Trophoblast cell (in vitro differentiated cells and primary cell): ENCODE data around the gene LAMB4.
A peak's percentile ranks its signal among the peaks of the same experiment; 100 is the strongest.

Experiments used
- DNase-seq, 2 donors: peaks; one replicate each; pipeline ENCODE4 v3.0.0-alpha.2; 2016
- H2AFZ ChIP-seq: 2 replicates; pipeline ENCODE4 v1.6.1; 2013; ENCODE audit warnings: low read length, moderate library complexity, mild to moderate bottlenecking; ENCODE audit not compliant: insufficient read depth, poor library complexity
- H2AK5ac ChIP-seq: 2 replicates; pipeline ENCODE4 v1.6.1; 2013; ENCODE audit warnings: mild to moderate bottlenecking, low read length
- H2BK120ac ChIP-seq: 2 replicates; pipeline ENCODE4 v1.6.1; 2013; ENCODE audit warnings: low read length, mild to moderate bottlenecking, moderate library complexity; ENCODE audit not compliant: insufficient read depth, poor library complexity
- H2BK12ac ChIP-seq: 2 replicates; pipeline ENCODE4 v1.6.1; 2013; ENCODE audit warnings: mild to moderate bottlenecking, low read length, moderate library complexity
- H2BK5ac ChIP-seq: 2 replicates; pipeline ENCODE4 v1.6.1; 2013; ENCODE audit warnings: low read length, low read depth, moderate library complexity, mild to moderate bottlenecking; ENCODE audit not compliant: poor library complexity
- H3K14ac ChIP-seq: 2 replicates; pipeline ENCODE4 v1.6.1; 2013; ENCODE audit warnings: mild to moderate bottlenecking, low read length
- H3K18ac ChIP-seq: 2 replicates; pipeline ENCODE4 v1.6.1; 2013; ENCODE audit warnings: mild to moderate bottlenecking, low read length
- H3K23ac ChIP-seq: 2 replicates; pipeline ENCODE4 v1.6.1; 2013; ENCODE audit warnings: low read length
- H3K27ac ChIP-seq: 2 replicates; pipeline ENCODE4 v1.5.1; 2013; ENCODE audit warnings: low read depth, mild to moderate bottlenecking, inconsistent platforms, low read length, moderate library complexity
- H3K27me3 ChIP-seq: 2 replicates; pipeline ENCODE4 v1.6.1; 2013; ENCODE audit warnings: inconsistent platforms, mild to moderate bottlenecking, low read length, moderate library complexity; ENCODE audit not compliant: insufficient read depth
- H3K36me3 ChIP-seq, 2 experiments: 1 replicate in 1 of 2; 2 replicates in 1 of 2; pipeline ENCODE4 v1.6.1; 2013; ENCODE audit warnings: low read length in 2 of 2, mild to moderate bottlenecking in 2 of 2, moderate library complexity in 1 of 2; ENCODE audit not compliant: insufficient read depth in 2 of 2, control insufficient read depth in 1 of 2
- H3K4ac ChIP-seq: 2 replicates; pipeline ENCODE4 v1.6.1; 2013; ENCODE audit warnings: low read depth, mild to moderate bottlenecking, low read length, moderate library complexity
- H3K4me1 ChIP-seq, 2 experiments: 1 replicate in 1 of 2; 2 replicates in 1 of 2; pipeline ENCODE4 v1.6.1; 2013; ENCODE audit warnings: low read length in 2 of 2, mild to moderate bottlenecking in 2 of 2, moderate library complexity in 1 of 2; ENCODE audit not compliant: insufficient read depth in 2 of 2, control insufficient read depth in 1 of 2
- H3K4me2 ChIP-seq: 2 replicates; pipeline ENCODE4 v1.6.1; 2013; ENCODE audit warnings: inconsistent platforms, mild to moderate bottlenecking, low read length, moderate library complexity
- H3K4me3 ChIP-seq: 2 replicates; pipeline ENCODE4 v1.5.1; 2013; ENCODE audit warnings: mild to moderate bottlenecking, low read depth, low read length, inconsistent platforms
- H3K79me1 ChIP-seq: one replicate; pipeline ENCODE4 v1.6.1; 2013; ENCODE audit warnings: low read length
- H3K79me2 ChIP-seq: 2 replicates; pipeline ENCODE4 v1.6.1; 2013; ENCODE audit warnings: low read length, mild to moderate bottlenecking; ENCODE audit not compliant: control insufficient read depth, insufficient read depth, poor library complexity
- H3K9ac ChIP-seq: 2 replicates; pipeline ENCODE4 v1.6.1; 2013; ENCODE audit warnings: mild to moderate bottlenecking, low read length
- H3K9me3 ChIP-seq: 2 replicates; pipeline ENCODE4 v1.6.1; 2013; ENCODE audit warnings: low read depth, mild to moderate bottlenecking, control low read depth, inconsistent platforms, low read length; ENCODE audit not compliant: insufficient read depth
- H4K12ac ChIP-seq: 2 replicates; pipeline ENCODE4 v1.6.1; 2013; ENCODE audit warnings: low read depth, mild to moderate bottlenecking, low read length, moderate library complexity
- H4K8ac ChIP-seq: 2 replicates; pipeline ENCODE4 v1.6.1; 2013; ENCODE audit warnings: low read depth, mild to moderate bottlenecking, low read length, moderate library complexity
- H4K91ac ChIP-seq: one replicate; pipeline ENCODE4 v1.6.1; 2013; ENCODE audit warnings: low read depth, mild to moderate bottlenecking, low read length, moderate library complexity
- WGBS: extraction: QIAGEN DNeasy Blood & Tissue Kit; methylation state at CpG from one replicate; pipeline ENCODE4 v1.1.7; 2013; ENCODE audit warnings: missing lambda C conversion rate; ENCODE audit not compliant: insufficient read length, insufficient coverage; ENCODE audit errors: extremely low coverage; 5-methylcytosine and 5-hydroxymethylcytosine counted together

Gene LAMB4

GRCh38 chr7:108012499-108013430 lies 117.4 kb downstream of the LAMB4 start:
- peaks cover 0 to 4% of the 10 kb centered on the region in 2 experiments for H3K4me1 ChIP-seq
- H3K9me3 ChIP-seq, result no peaks in the 10 kb centered on the region
- H3K27me3 ChIP-seq, result no peaks in the 10 kb centered on the region
- H3K4me3 ChIP-seq, result no peak overlapping the region
- H2BK5ac ChIP-seq, result no peak overlapping the region
- no peak overlapping the region for H3K23ac ChIP-seq
- H2BK12ac ChIP-seq, result no peak overlapping the region
- H2AFZ ChIP-seq, result no peak overlapping the region
- no peak overlapping the region for H3K18ac ChIP-seq
- no CpG with 5 or more reads among the region's 8 CpGs for WGBS
- no peak overlapping the region for H4K8ac ChIP-seq
- no peaks in the 10 kb centered on the region for H3K79me1 ChIP-seq
- H3K27ac ChIP-seq, result no peak overlapping the region
- H3K14ac ChIP-seq, result no peak overlapping the region
- H2BK120ac ChIP-seq, result no peak overlapping the region
- H3K36me3 ChIP-seq, result no peaks in the 10 kb centered on the region
- H4K12ac ChIP-seq, result no peak overlapping the region
- DNase-seq, result peak in 1 of 2 donors; percentile 67
- H3K9ac ChIP-seq, result no peak overlapping the region
- no peak overlapping the region for H4K91ac ChIP-seq
- H3K4me2 ChIP-seq, result no peak overlapping the region
- H2AK5ac ChIP-seq, result no peak overlapping the region
- no peak overlapping the region for H3K4ac ChIP-seq
- no peaks in the 10 kb centered on the region for H3K79me2 ChIP-seq

- no peak for DNase-seq
- Histone ChIP-seq H2BK120ac (no peak overlapping the region), H4K8ac (no peak overlapping the region), H3K27ac (no peak overlapping the region), H2AK5ac (no peak overlapping the region), H3K79me2 (no peaks in the 10 kb centered on the region), H3K27me3 (no peaks in the 10 kb centered on the region), H3K79me1 (no peaks in the 10 kb centered on the region), H2AFZ (no peak overlapping the region), H3K23ac (no peak overlapping the region), H3K36me3 (no peaks in the 10 kb centered on the region), H3K18ac (no peak overlapping the region), H2BK12ac (no peak overlapping the region), H3K14ac (no peak overlapping the region), H3K4me1 (peaks cover 0 to 4% of the 10 kb centered on the region in 2 experiments), H4K91ac (no peak overlapping the region), H4K12ac (no peak overlapping the region), H3K9ac (no peak overlapping the region), H3K9me3 (no peaks in the 10 kb centered on the region), H3K4ac (no peak overlapping the region), H3K4me3 (no peak overlapping the region), H2BK5ac (no peak overlapping the region), H3K4me2 (no peak overlapping the region)
- WGBS, result no CpG with 5 or more reads among the region's 1 CpG
Measured at GRCh38 chr7:108010377-108010776, 119.8 kb downstream of the LAMB4 start.

DNA sequence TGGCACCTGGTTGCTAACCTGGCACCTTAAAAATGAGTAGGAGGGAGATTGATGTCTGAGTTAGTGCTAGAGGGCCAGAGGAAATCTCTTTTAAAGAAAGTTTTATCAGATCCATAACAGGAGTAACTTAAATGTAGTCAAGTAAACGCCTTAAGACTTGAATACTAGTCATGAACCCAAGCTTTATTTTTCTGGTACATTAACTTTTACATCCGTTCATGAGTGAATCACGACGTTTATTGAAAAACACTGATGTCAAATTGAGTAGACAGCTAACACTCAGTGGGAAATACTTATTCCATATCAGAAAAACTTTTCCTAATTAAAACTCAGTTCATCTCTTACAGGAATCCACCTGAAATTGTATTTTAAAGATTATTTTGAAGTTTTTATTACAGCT lies 120.3 kb downstream of the LAMB4 start:
- H2BK5ac ChIP-seq, result no peak overlapping the region
- H3K4me1 ChIP-seq, result peaks cover 0 to 4% of the 10 kb centered on the region in 2 experiments
- no peak overlapping the region for H2BK12ac ChIP-seq
- H3K4me2 ChIP-seq, result no peak overlapping the region
- WGBS, result no CpG with 5 or more reads among the region's 4 CpGs
- no peak overlapping the region for H3K9ac ChIP-seq
- no peak overlapping the region for H2BK120ac ChIP-seq
- no peaks in the 10 kb centered on the region for H3K36me3 ChIP-seq
- no peak overlapping the region for H3K27ac ChIP-seq
- no peak overlapping the region for H3K18ac ChIP-seq
- no peaks in the 10 kb centered on the region for H3K9me3 ChIP-seq
- H3K4me3 ChIP-seq, result no peak overlapping the region
- no peak overlapping the region for H4K8ac ChIP-seq
- no peak overlapping the region for H4K12ac ChIP-seq
- no peak overlapping the region for H2AK5ac ChIP-seq
- DNase-seq, result no peak
- no peaks in the 10 kb centered on the region for H3K27me3 ChIP-seq
- H3K79me1 ChIP-seq, result no peaks in the 10 kb centered on the region
- H4K91ac ChIP-seq, result no peak overlapping the region
- no peak overlapping the region for H3K4ac ChIP-seq
- H3K23ac ChIP-seq, result no peak overlapping the region
- no peak overlapping the region for H3K14ac ChIP-seq
- no peaks in the 10 kb centered on the region for H3K79me2 ChIP-seq
- H2AFZ ChIP-seq, result no peak overlapping the region

- no peak overlapping the region for H3K27ac ChIP-seq
- no peaks in the 10 kb centered on the region for H3K36me3 ChIP-seq
- H2AK5ac ChIP-seq, result no peak overlapping the region
- H4K12ac ChIP-seq, result no peak overlapping the region
- H3K4me3 ChIP-seq, result no peak overlapping the region
- no peaks in the 10 kb centered on the region for H3K9me3 ChIP-seq
- peaks cover 3% of the 10 kb centered on the region for H3K79me1 ChIP-seq
- H3K27me3 ChIP-seq, result no peaks in the 10 kb centered on the region
- no peak overlapping the region for H3K14ac ChIP-seq
- H3K4me2 ChIP-seq, result no peak overlapping the region
- no peaks in the 10 kb centered on the region for H3K79me2 ChIP-seq
- H2BK5ac ChIP-seq, result no peak overlapping the region
- H2BK12ac ChIP-seq, result no peak overlapping the region
- DNase-seq, result no peak
- no peak overlapping the region for H4K8ac ChIP-seq
- H3K4ac ChIP-seq, result no peak overlapping the region
- H3K18ac ChIP-seq, result no peak overlapping the region
- no peak overlapping the region for H2AFZ ChIP-seq
- peaks cover 4 to 10% of the 10 kb centered on the region in 2 experiments for H3K4me1 ChIP-seq
- H4K91ac ChIP-seq, result no peak overlapping the region
- H3K9ac ChIP-seq, result no peak overlapping the region
- H3K23ac ChIP-seq, result no peak overlapping the region
- H2BK120ac ChIP-seq, result no peak overlapping the region
Measured at GRCh38 chr7:108008827-108009226, 121.3 kb downstream of the LAMB4 start.
